AG04449 (cell line): Measurements from ENCODE around the gene PDYN.

Source experiments
- CTCF ChIA-PET: fragments of 350-600 bp; formaldehyde crosslinking; extraction: SDS; loops from one replicate; lab custom pipeline; 2021; ENCODE audit warnings: antibody characterized with exemption; lab: Yijun Ruan, JAX
- POLR2A ChIA-PET: fragments of 400-600, 350-600 bp; formaldehyde crosslinking; extraction: SDS; loops from one replicate; lab custom pipeline; 2020; ENCODE audit warnings: antibody characterized with exemption, inconsistent platforms; lab: Yijun Ruan, JAX
- DNase-seq: peaks from one replicate; pipeline ENCODE4 v3.0.0-alpha.2; 2010; ENCODE audit warnings: low read depth, low spot score
- H3K4me3 ChIP-seq: 2 replicates; pipeline ENCODE4 v1.5.1; 2011; ENCODE audit warnings: low read depth, mild to moderate bottlenecking, control low read depth, low read length
- CTCF ChIP-seq: IDR thresholded peaks from one replicate; pipeline ENCODE4 v1.5.1; 2011; ENCODE audit warnings: mild to moderate bottlenecking, moderate library complexity, low read length, control low read depth, inconsistent platforms; ENCODE audit not compliant: insufficient read depth; ENCODE audit errors: missing control alignments

The PDYN gene

GRCh38 chr20:1946762-1947534 is 46.9 kb downstream of the PDYN start:
- CTCF ChIA-PET: interaction anchor here (0.9 kb wide), 1 partner anchor 144 kb away, joined by 3 read pairs; no protein-coding TSS in a partner anchor
- no peak for TF ChIP-seq CTCF
- H3K4me3 ChIP-seq: peak overlapping the region; percentile 12
- POLR2A ChIA-PET: no interaction called here
- no peak for DNase-seq

- POLR2A ChIA-PET: no interaction called here
- DNase-seq: no peak
- H3K4me3 ChIP-seq: no peak overlapping the region
- CTCF ChIA-PET: interaction anchor here (0.9 kb wide), 1 partner anchor 144 kb away, joined by 3 read pairs; no protein-coding TSS in a partner anchor
- no peak for TF ChIP-seq CTCF
Measured at GRCh38 chr20:1946442-1946761, 47.5 kb downstream of the PDYN start.

GRCh38 chr20:1945660-1946059 is 48.2 kb downstream of the PDYN start:
- POLR2A ChIA-PET: no interaction called here
- TF ChIP-seq CTCF: no peak
- H3K4me3 ChIP-seq: no peak overlapping the region
- no peak for DNase-seq
- CTCF ChIA-PET: interaction anchor here (0.9 kb wide), 1 partner anchor 21 kb away, joined by 5 read pairs; no protein-coding TSS in a partner anchor

GRCh38 chr20:1945134-1945618 is 48.7 kb downstream of the PDYN start:
- CTCF ChIA-PET: interaction anchor here (0.9 kb wide), 1 partner anchor 21 kb away, joined by 5 read pairs; no protein-coding TSS in a partner anchor
- no peak for TF ChIP-seq CTCF
- POLR2A ChIA-PET: no interaction called here
- H3K4me3 ChIP-seq: no peak overlapping the region
- DNase-seq: no peak

GRCh38 chr20:1944345-1945091 is 49.3 kb downstream of the PDYN start:
- no peak for TF ChIP-seq CTCF
- ChIA-PET CTCF (interaction anchor here (1.0 kb wide), 1 partner anchor 8 kb away, joined by 4 read pairs; no protein-coding TSS in a partner anchor), POLR2A (no interaction called here)
- DNase-seq: no peak
- H3K4me3 ChIP-seq: no peak overlapping the region
